Measurements from ENCODE around the gene AOPEP. TPM values are rescaled to one million over a fixed set of nuclear protein-coding genes. Genes with fewer than 3 reads are reported as not detected.

The AOPEP gene
- total RNA-seq, 2 donors from 2014 or later = 11.7 to 27.3 TPM

GRCh38 chr9:95061916-95062595 lies 335.6 kb downstream of the AOPEP start:
- ATAC-seq (no peak), DNase-seq (ENCODE audit: low spot score) (no peak)
- Mint-ChIP-seq H3K9me3 (no peaks in the 10 kb centered on the region), H3K4me3 (no peak overlapping the region), H3K27ac (no peak overlapping the region), H3K36me3 (no peaks in the 10 kb centered on the region), H3K27me3 (no peaks in the 10 kb centered on the region), H3K4me1 (ENCODE audit: low read depth in 2 of 2) (peaks cover 0 to 3% of the 10 kb centered on the region in 2 donors)

GRCh38 chr9:95062596-95063065 lies 336.1 kb downstream of the AOPEP start:
- ATAC-seq (no peak), DNase-seq (ENCODE audit: low spot score) (no peak)
- Mint-ChIP-seq H3K36me3 (no peaks in the 10 kb centered on the region), H3K4me3 (no peak overlapping the region), H3K27me3 (no peaks in the 10 kb centered on the region), H3K27ac (no peak overlapping the region), H3K4me1 (ENCODE audit: low read depth in 2 of 2) (peaks cover 0 to 3% of the 10 kb centered on the region in 2 donors), H3K9me3 (no peaks in the 10 kb centered on the region)

- H3K9me3 Mint-ChIP-seq = no peaks in the 10 kb centered on the region
Observed at GRCh38 chr9:95063300-95063699, 336.8 kb downstream of the AOPEP start.

DNA sequence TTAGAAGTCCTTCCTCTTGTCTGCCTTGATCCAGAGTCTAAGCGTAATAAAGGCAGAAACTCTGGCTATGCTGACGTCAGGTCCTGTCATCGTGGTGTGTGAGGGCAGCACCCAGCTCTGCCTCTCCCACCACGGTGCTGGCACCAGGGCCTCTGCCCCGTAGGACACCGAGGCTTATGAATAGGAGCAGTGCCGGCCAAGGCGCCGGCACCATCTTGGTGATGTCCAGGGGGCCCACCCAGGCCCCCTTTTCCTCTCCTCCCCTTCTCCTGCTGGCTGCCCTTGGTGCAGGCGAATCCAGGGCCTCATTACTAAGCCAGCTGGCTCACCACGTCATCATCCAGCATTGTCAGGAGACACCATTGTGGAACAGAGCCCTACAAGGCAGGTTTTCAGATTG lies 338.7 kb downstream of the AOPEP start:
- Mint-ChIP-seq H3K9me3 (no peaks in the 10 kb centered on the region), H3K36me3 (no peaks in the 10 kb centered on the region), H3K4me3 (no peak overlapping the region), H3K27me3 (no peaks in the 10 kb centered on the region), H3K27ac (no peak overlapping the region), H3K4me1 (ENCODE audit: low read depth in 2 of 2) (peaks cover 0 to 3% of the 10 kb centered on the region in 2 donors)
- DNase-seq (ENCODE audit: low spot score) (no peak), ATAC-seq (no peak)

More at GRCh38 chr9:95063300-95063699, 336.8 kb downstream of the AOPEP start:
- peaks cover 0 to 3% of the 10 kb centered on the region in 2 donors for H3K4me1 Mint-ChIP-seq (ENCODE audit: low read depth in 2 of 2)
- ATAC-seq (no peak), DNase-seq (ENCODE audit: low spot score) (no peak)
- no peak overlapping the region for H3K4me3 Mint-ChIP-seq
- H3K36me3 Mint-ChIP-seq = no peaks in the 10 kb centered on the region
- no peak overlapping the region for H3K27ac Mint-ChIP-seq
- H3K27me3 Mint-ChIP-seq = no peaks in the 10 kb centered on the region

GRCh38 chr9:95067057-95067456 lies 340.6 kb downstream of the AOPEP start:
- Mint-ChIP-seq H3K27ac (no peak overlapping the region), H3K27me3 (no peaks in the 10 kb centered on the region), H3K36me3 (no peaks in the 10 kb centered on the region), H3K4me1 (ENCODE audit: low read depth in 2 of 2) (peaks cover 0 to 3% of the 10 kb centered on the region in 2 donors), H3K4me3 (no peak overlapping the region), H3K9me3 (no peaks in the 10 kb centered on the region)
- ATAC-seq (no peak), DNase-seq (ENCODE audit: low spot score) (no peak)

DNA sequence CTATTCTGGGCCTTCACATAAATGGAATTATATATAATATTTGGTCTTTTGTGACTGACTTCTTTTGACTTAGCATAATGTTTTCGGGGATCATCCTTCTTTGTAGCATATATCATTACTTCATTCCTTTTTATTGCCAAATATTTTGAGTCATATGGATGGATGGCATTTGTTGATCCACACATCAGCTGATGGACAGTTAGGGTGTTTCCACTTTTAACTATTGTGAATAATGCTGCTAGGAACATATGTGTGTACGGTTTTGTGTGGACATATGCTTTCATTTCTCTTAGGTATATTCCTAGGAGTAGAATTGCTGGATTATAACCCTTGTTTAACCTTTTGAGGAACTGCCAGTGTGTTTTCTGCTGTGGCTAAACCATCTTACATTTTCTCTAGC lies 341.4 kb downstream of the AOPEP start:
- no peak for ATAC-seq
- no peaks in the 10 kb centered on the region for H3K4me1 Mint-ChIP-seq (ENCODE audit: low read depth in 2 of 2)
- no peaks in the 10 kb centered on the region for H3K36me3 Mint-ChIP-seq
- DNase-seq (ENCODE audit: low spot score) = no peak
- H3K27me3 Mint-ChIP-seq = no peaks in the 10 kb centered on the region
- H3K27ac Mint-ChIP-seq = no peak overlapping the region
- H3K4me3 Mint-ChIP-seq = no peak overlapping the region
- no peaks in the 10 kb centered on the region for H3K9me3 Mint-ChIP-seq

DNA sequence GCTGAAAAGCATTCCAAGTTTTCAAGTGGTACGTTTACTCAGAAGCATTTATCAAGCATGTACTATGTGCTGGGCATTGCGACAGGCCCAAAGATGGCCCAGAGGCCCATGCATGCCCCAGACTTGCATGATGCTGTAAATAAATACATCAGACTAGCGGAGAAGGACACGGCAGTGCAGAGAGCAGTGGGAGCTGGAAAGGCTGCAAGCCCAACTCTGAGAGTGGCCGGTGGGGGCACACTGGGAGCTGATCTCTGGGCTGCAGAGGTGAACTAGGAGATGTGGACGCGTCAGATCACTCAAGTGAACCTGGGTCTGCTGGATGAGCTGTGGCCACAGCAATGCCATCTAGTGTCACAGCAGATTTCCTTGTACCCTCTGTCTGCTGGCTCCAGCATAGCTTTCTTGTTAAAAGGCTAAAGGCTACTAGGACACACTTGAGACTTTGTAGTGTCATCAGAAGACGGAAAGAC lies 344.1 kb downstream of the AOPEP start:
- ATAC-seq (no peak), DNase-seq (ENCODE audit: low spot score) (no peak)
- Mint-ChIP-seq H3K27ac (no peak overlapping the region), H3K9me3 (no peaks in the 10 kb centered on the region), H3K4me3 (no peak overlapping the region), H3K4me1 (ENCODE audit: low read depth in 2 of 2) (no peaks in the 10 kb centered on the region), H3K27me3 (no peaks in the 10 kb centered on the region), H3K36me3 (no peaks in the 10 kb centered on the region)

GRCh38 chr9:95071450-95071849 lies 345.0 kb downstream of the AOPEP start:
- Mint-ChIP-seq H3K9me3 (no peaks in the 10 kb centered on the region), H3K36me3 (no peaks in the 10 kb centered on the region), H3K4me1 (ENCODE audit: low read depth in 2 of 2) (no peaks in the 10 kb centered on the region), H3K27ac (no peak overlapping the region), H3K4me3 (no peak overlapping the region), H3K27me3 (no peaks in the 10 kb centered on the region)
- ATAC-seq (no peak), DNase-seq (ENCODE audit: low spot score) (no peak)

GRCh38 chr9:95071925-95072324 lies 345.4 kb downstream of the AOPEP start:
- no peak for ATAC-seq
- no peaks in the 10 kb centered on the region for H3K36me3 Mint-ChIP-seq
- no peaks in the 10 kb centered on the region for H3K4me1 Mint-ChIP-seq (ENCODE audit: low read depth in 2 of 2)
- H3K4me3 Mint-ChIP-seq = no peak overlapping the region
- no peaks in the 10 kb centered on the region for H3K27me3 Mint-ChIP-seq
- no peak for DNase-seq (ENCODE audit: low spot score)
- H3K9me3 Mint-ChIP-seq = no peaks in the 10 kb centered on the region
- no peak overlapping the region for H3K27ac Mint-ChIP-seq

DNA sequence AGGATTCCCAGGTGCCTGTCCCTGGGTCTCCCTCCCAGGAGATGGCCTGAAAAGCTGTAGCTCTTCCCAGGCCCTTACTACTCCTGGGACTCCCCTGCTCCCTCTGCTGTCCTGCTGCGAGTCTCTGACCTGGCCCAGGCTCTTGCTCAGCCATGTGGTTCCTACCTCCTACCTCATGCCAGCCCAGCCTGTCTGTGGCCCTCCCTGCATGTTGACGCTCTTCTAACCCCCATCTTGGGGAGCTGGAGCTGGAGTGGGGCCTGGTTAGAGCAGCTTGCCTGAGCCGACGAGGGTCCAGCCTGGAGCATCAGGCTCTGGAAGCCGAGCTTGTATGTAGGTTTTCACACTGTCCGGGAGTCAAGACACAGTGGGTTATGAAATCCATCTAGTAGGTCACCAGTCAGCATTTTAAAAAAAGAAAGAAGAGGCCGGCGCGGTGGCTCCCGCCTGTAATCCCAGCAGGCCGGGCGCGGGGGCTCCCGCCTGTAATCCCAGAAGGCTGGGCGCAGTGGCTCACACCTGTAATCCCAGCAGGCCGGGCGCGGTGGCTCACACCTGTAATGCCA lies 346.6 kb downstream of the AOPEP start:
- Mint-ChIP-seq H3K27me3 (no peaks in the 10 kb centered on the region), H3K9me3 (no peaks in the 10 kb centered on the region), H3K36me3 (no peaks in the 10 kb centered on the region), H3K4me3 (no peak overlapping the region), H3K4me1 (ENCODE audit: low read depth in 2 of 2) (no peaks in the 10 kb centered on the region), H3K27ac (no peak overlapping the region)
- ATAC-seq (no peak), DNase-seq (ENCODE audit: low spot score) (no peak)

GRCh38 chr9:95073918-95074317 lies 347.4 kb downstream of the AOPEP start:
- Mint-ChIP-seq H3K36me3 (no peaks in the 10 kb centered on the region), H3K27me3 (no peaks in the 10 kb centered on the region), H3K4me3 (no peak overlapping the region), H3K27ac (no peak overlapping the region), H3K9me3 (no peaks in the 10 kb centered on the region), H3K4me1 (ENCODE audit: low read depth in 2 of 2) (no peaks in the 10 kb centered on the region)
- ATAC-seq = no peak
- DNase-seq (ENCODE audit: low spot score) = no peak

GRCh38 chr9:95074632-95075031 lies 348.1 kb downstream of the AOPEP start:
- Mint-ChIP-seq H3K36me3 (no peaks in the 10 kb centered on the region), H3K9me3 (no peaks in the 10 kb centered on the region), H3K4me1 (ENCODE audit: low read depth in 2 of 2) (no peaks in the 10 kb centered on the region), H3K27me3 (no peaks in the 10 kb centered on the region), H3K4me3 (no peak overlapping the region), H3K27ac (no peak overlapping the region)
- DNase-seq (ENCODE audit: low spot score) (no peak), ATAC-seq (no peak)

DNA sequence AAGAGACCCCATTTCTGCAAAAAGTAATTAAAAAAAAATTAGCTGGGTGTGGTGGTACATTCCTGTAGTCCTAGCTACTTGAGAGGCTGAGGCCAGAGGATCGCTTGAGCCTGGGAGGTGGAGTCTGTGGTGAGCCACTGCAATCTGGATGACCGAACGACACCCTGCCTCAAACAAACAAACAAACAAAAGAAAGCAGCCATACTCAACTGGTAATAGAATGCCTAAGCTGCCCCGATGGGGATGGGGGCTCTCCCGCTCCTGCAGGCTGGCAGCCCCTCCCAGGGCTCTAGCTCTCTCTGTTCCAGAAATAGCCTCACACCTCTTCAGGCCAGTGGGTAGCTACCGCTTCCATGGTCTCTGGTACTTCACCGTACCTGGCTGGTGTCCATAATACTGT lies 349.2 kb downstream of the AOPEP start:
- Mint-ChIP-seq H3K27me3 (no peaks in the 10 kb centered on the region), H3K4me3 (no peak overlapping the region), H3K4me1 (ENCODE audit: low read depth in 2 of 2) (no peaks in the 10 kb centered on the region), H3K9me3 (no peaks in the 10 kb centered on the region), H3K36me3 (no peaks in the 10 kb centered on the region), H3K27ac (no peak overlapping the region)
- DNase-seq (ENCODE audit: low spot score) = no peak
- no peak for ATAC-seq

DNA sequence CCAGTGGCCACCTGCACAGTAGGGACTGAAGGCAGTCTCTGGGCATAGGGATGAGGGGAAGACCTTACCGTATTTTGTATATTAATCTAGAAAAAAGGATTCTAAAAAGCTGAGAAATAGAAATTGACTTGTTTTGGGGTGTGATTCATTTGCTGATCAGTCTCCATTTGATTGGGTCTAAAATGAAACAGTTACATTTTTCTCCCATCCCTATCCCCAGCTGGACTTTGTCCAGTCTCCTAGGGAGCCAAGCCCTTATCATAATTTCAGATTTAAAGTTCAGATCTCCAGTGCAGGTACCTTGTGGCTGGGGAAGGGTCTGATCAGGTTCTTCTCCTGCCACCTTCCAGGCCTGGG lies 350.2 kb downstream of the AOPEP start:
- DNase-seq (ENCODE audit: low spot score) = no peak
- H3K4me3 Mint-ChIP-seq = no peak overlapping the region
- no peaks in the 10 kb centered on the region for H3K9me3 Mint-ChIP-seq
- no peak overlapping the region for H3K27ac Mint-ChIP-seq
- no peaks in the 10 kb centered on the region for H3K4me1 Mint-ChIP-seq (ENCODE audit: low read depth in 2 of 2)
- no peaks in the 10 kb centered on the region for H3K27me3 Mint-ChIP-seq
- ATAC-seq = no peak
- H3K36me3 Mint-ChIP-seq = no peaks in the 10 kb centered on the region

Measured in natural killer cell treated with Interleukin-12 subunit alpha and Interleukin-12 subunit beta and Interleukin-15 and Interleukin-18, amount 100 ng/mL, for 72 hours (primary cell).